Right lobe of liver (tissue), 6 donors: ENCODE measurements around the gene DPF1. TPM values are rescaled to one million over a fixed set of nuclear protein-coding genes. Genes with fewer than 3 reads are reported as not detected.

ENCODE experiments used
- ATAC-seq, 4 donors: fragments of 200-7000 bp; cut with Tn5 transposase; one replicate each; pipeline ENCODE4 v1.9.1; 2020; ENCODE audit warnings: mild to moderate bottlenecking in 4 of 4, moderate library complexity in 4 of 4
- DNase-seq, 3 donors: peaks; one replicate each; pipeline ENCODE4 v3.0.0-alpha.2; 2020
- H3K27ac ChIP-seq, 3 donors: fragments of 200-600 bp; one replicate each; pipeline ENCODE4 v1.8.0; 2022
- H3K27me3 ChIP-seq, 2 donors: fragments of 200-600 bp; one replicate each; pipeline ENCODE4 v1.8.0; 2022
- H3K36me3 ChIP-seq, 4 donors: fragments of 200-600 bp; sonication (generic) in 1 of 4; one replicate each; pipeline versions ENCODE4 v1.5.1 to v1.8.0; 2017 to 2022; ENCODE audit warnings: control low read depth in 1 of 4
- H3K4me1 ChIP-seq, 4 donors: fragments of 200-600 bp; sonication (generic) in 1 of 4; one replicate each; pipeline versions ENCODE4 v1.5.1 to v1.8.0; 2017 to 2022; ENCODE audit warnings: control low read depth in 1 of 4
- H3K4me3 ChIP-seq, 3 donors: fragments of 200-600 bp; one replicate each; pipeline ENCODE4 v1.8.0; 2022
- H3K9me3 ChIP-seq, 4 donors: fragments of 200-600 bp; sonication (generic) in 1 of 4; one replicate each; pipeline versions ENCODE4 v1.5.1 to v1.8.0; 2017 to 2022; ENCODE audit warnings: control low read depth in 1 of 4
- CTCF ChIP-seq, 4 donors: fragments of 200-600 bp in 3 of 4; fragments of 450-650 bp in 1 of 4; IDR thresholded peaks; one replicate each; pipeline versions ENCODE4 v1.5.1 to v1.8.0; 2016 to 2022; ENCODE audit warnings: antibody characterized with exemption in 4 of 4, mild to moderate bottlenecking in 2 of 4
- POLR2A ChIP-seq: fragments of 450-650 bp; IDR thresholded peaks from one replicate; pipeline ENCODE4 v1.6.1; 2017; ENCODE audit warnings: antibody characterized with exemption, mild to moderate bottlenecking
- WGBS: methylation state at CpG from one replicate; pipeline ENCODE4 v1.1.6; 2018; ENCODE audit warnings: low coverage, low lambda C conversion rate; ENCODE audit not compliant: insufficient coverage; ENCODE audit errors: missing lambda C conversion rate; 5-methylcytosine and 5-hydroxymethylcytosine counted together
- intact Hi-C, 2 donors: fragments of 100-400 bp; cut with DNase I; formaldehyde crosslinking; loops; one replicate each; pipeline versions ENCODE4 v1.11.2 to v1.14.1; 2022
- total RNA-seq, 6 experiments: library from RNA; depleted of rRNA in 2 of 6; stranded (reverse); fragments of >200 nt in 2 of 6; fragmentation: NEBNext Ultra II Directional in 3 of 6; extraction: Animal tissue kit (Norgen Biotek cat#: 25700) in 3 of 6; gene quantifications; one replicate each; pipeline versions ENCODE4 v1.1.0 to v1.2.4, GENCODE V29; 2016 to 2023
- donor health status: DM: no; HTN: yes; CAD: no.
- donor health status: DM: no; HTN: no; CAD: no.
- donor health status: DM: no; HTN: no; CAD: no.
- donor health status: DM: no; HTN: yes; CAD: no.
- donor health status: DM: no; HTN: yes; CAD: no.

DPF1 gene
- total RNA-seq, 6 experiments from 2014 or later: not detected

GRCh38 chr19:38191747-38192146 lies 32.3 kb downstream of the DPF1 start:
- Histone ChIP-seq H3K36me3 (no peaks in the 10 kb centered on the region), H3K9me3 (no peaks in the 10 kb centered on the region), H3K27ac (no peak overlapping the region), H3K27me3 (no peaks in the 10 kb centered on the region), H3K4me1 (no peaks in the 10 kb centered on the region), H3K4me3 (no peak overlapping the region)
- intact Hi-C loops: no loop called here
- no peak for DNase-seq
- no peak for ATAC-seq
- TF ChIP-seq CTCF (IDR thresholded peaks at IDR 0.05): no peak
- no peak for TF ChIP-seq POLR2A
- WGBS: 92% methylated on average over 7 of the region's 13 CpGs

GRCh38 chr19:38190793-38191192 lies 33.2 kb downstream of the DPF1 start:
- Histone ChIP-seq H3K9me3 (no peaks in the 10 kb centered on the region), H3K27ac (no peak overlapping the region), H3K4me3 (no peak overlapping the region), H3K36me3 (no peaks in the 10 kb centered on the region), H3K27me3 (no peaks in the 10 kb centered on the region), H3K4me1 (no peaks in the 10 kb centered on the region)
- 92% methylated on average over 2 of the region's 6 CpGs for whole genome bisulfite sequencing
- intact Hi-C loops: no loop called here
- TF ChIP-seq CTCF (IDR thresholded peaks at IDR 0.05) (no peak), POLR2A (no peak)
- ATAC-seq: no peak
- no peak for DNase-seq

DNA sequence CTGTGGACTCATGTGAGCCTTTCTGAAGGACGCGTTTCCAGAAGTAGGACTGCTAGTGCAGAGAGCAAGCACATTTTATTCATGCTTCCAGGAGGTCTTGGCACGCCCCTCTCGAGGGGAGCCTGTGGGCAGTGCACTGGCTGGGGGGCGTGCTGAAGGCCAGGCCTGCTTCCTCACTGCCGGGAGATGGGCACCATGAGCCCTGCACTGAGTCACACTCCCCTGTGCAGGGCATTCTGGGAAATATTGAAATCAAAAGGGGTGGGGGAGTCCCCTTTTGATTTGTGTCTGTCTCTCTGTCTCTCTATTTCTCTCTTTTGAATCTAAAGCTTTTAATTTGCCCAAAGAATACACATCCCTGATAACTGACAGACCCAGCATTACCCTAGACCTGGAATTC lies 34.0 kb downstream of the DPF1 start:
- WGBS: 73% methylated on average over 3 of the region's 6 CpGs
- Histone ChIP-seq H3K9me3 (no peaks in the 10 kb centered on the region), H3K27ac (no peak overlapping the region), H3K4me3 (no peak overlapping the region), H3K4me1 (no peaks in the 10 kb centered on the region), H3K36me3 (no peaks in the 10 kb centered on the region), H3K27me3 (no peaks in the 10 kb centered on the region)
- DNase-seq: no peak
- no peak for ATAC-seq
- TF ChIP-seq POLR2A: no peak
- no peak for TF ChIP-seq CTCF (IDR thresholded peaks at IDR 0.05)
- intact Hi-C loops: no loop called here

- DNase-seq (no peak), ATAC-seq (no peak)
- intact Hi-C loops: no loop called here
- WGBS: 95% methylated on average over 8 of the region's 10 CpGs
- H3K36me3 ChIP-seq: peaks cover 0 to 5% (median 0%) of the 10 kb centered on the region in 4 donors
- TF ChIP-seq CTCF (IDR thresholded peaks at IDR 0.05) (no peak), POLR2A (no peak)
- H3K27ac ChIP-seq: no peak overlapping the region
- no peak overlapping the region for H3K4me3 ChIP-seq
- no peaks in the 10 kb centered on the region for H3K27me3 ChIP-seq
- H3K4me1 ChIP-seq: no peaks in the 10 kb centered on the region
- no peaks in the 10 kb centered on the region for H3K9me3 ChIP-seq
Measured at GRCh38 chr19:38185562-38185961, 38.5 kb downstream of the DPF1 start.

DNA sequence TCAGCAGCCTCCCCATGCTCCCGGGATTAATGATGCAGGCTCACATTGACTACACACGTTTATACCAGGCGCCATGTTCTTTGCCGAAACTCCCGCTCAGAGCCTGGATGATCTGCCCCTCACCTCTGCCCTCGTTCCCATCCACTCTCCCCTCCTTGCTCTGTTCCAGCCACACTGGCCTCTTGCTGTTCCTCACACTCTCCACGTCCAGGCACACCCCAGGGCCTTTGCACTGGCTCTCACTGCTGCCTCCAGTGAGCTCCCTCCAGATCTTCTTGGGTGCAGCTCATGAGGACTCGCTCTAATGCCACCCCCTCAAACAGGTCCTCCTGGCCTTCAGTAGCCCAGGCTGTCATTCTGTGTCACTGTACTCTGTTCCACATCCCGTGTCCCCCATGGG lies 39.2 kb downstream of the DPF1 start:
- no peak for DNase-seq
- Histone ChIP-seq H3K9me3 (peaks cover 0 to 4% (median 0%) of the 10 kb centered on the region in 4 donors), H3K4me3 (no peak overlapping the region), H3K4me1 (no peaks in the 10 kb centered on the region), H3K36me3 (peaks cover 0 to 5% (median 0%) of the 10 kb centered on the region in 4 donors), H3K27ac (no peak overlapping the region), H3K27me3 (no peaks in the 10 kb centered on the region)
- intact Hi-C loops: no loop called here
- TF ChIP-seq POLR2A (no peak), CTCF (IDR thresholded peaks at IDR 0.05) (no peak)
- ATAC-seq: no peak
- WGBS: 91% methylated on average over 8 of the region's 9 CpGs
